Fibroblast of skin of left biceps (primary cell): ENCODE data around the gene SPATA13.

Experiments
- DNase-seq, 2 experiments: peaks; one replicate each; pipeline ENCODE4 v3.0.0-alpha.2; 2013; ENCODE audit warnings: low read depth in 2 of 2

SPATA13 gene

DNA sequence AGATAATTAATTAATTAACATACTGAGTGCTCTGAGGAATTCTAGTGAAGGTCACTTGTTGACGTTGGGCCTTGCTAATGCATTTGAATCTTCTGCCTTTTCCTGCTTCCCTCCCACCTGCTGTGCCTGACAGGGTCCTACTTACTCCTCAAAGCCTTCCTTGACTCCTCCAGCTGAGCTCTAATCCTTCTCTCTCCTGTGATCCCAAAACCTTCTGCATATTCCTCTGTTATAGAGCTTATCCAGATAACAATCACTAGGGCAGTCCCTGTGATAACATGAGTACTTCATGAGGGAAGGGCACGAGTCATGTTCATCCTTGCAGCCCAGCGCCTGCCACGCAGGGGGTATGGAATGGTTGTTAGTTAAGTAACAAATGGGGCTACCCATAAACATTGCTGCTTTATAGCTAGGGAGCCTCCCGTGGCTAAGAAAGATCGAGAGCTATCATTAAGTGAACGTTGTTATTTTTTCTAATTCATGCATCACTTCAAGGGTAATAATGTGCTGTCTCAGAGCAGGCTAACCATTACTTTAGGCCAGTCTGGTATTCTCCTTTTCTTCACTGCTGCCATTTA lies 19.1 kb upstream of the SPATA13 start:
- DNase-seq = no peak

DNA sequence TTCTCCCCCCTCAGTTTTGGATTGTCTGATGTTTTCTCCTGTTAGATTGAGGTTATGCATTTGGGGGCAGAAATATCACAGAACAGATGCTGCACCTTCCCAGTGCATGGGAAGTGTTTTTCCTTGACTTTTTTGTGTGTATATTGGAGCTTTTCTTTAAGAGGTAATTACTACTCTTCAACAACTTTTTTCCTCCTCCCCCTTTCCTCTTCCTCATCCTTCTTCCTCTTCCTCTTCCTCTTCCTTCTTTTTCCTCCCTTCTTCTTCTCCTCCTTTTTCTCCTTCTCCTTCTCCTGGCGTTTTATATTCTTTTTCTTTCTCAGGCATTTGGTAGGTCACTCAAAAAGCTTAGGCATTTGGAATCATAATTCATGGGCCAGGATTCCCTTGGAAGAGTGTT lies 18.1 kb upstream of the SPATA13 start:
- no peak for DNase-seq

DNA sequence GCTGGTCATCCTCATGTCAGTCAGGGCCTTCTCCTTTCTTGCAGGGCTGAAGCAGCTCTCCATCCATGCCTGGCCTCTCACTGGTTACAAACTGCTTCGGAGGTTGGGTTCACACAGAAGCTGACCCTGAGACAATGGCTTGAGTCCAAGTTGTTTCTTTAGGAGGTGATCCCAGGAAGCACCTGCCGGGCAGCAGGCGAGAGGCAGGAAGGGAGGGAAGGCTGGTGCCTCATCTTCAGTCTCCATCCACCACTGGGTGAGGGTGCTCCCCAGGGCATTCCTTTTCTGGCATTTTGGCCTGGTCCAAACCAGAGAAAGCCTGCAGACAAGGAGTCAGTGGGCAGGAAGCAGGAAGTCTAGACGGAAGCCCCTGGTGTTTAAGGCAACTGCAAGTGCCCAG lies 17.6 kb upstream of the SPATA13 start:
- no peak for DNase-seq

DNA sequence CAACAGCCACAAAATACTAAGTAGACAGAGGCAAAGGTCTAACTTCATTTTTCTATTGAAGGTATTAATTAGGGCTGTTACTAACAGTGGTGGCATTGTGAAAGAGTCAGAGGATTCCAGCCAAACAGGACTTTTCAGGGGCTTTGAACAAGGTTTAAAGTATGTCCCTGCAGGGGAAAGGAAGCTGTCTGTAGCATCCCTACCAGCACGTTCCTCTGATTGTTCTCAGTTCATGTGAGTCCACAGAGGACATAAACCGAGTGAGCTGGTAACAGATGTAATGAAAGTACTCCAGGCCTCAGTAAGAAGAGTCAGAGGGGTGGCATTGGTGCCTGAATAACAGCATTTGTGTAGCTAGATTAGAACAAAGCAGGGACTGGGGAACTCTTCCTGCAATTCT lies 15.3 kb upstream of the SPATA13 start:
- DNase-seq = no peak

DNA sequence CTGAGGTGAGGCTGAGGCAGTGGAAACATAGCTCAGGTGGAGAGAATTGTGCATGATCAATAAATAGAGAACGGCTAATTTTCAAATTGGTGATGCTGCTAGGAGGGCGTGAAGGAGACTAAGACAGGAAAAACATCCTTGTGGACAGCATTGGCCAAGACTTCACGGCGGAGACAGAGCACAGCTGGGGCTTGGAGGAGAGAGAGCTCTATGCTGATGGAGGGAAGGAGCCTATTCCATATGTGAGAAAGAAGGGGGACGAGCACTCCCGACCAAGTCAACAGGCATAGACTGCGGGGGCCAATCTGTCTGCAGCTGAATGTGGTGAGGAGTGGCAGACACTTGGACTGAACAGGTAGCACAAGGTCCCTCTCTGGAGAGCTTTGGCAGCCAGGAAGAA lies 14.8 kb upstream of the SPATA13 start:
- no peak for DNase-seq

DNA sequence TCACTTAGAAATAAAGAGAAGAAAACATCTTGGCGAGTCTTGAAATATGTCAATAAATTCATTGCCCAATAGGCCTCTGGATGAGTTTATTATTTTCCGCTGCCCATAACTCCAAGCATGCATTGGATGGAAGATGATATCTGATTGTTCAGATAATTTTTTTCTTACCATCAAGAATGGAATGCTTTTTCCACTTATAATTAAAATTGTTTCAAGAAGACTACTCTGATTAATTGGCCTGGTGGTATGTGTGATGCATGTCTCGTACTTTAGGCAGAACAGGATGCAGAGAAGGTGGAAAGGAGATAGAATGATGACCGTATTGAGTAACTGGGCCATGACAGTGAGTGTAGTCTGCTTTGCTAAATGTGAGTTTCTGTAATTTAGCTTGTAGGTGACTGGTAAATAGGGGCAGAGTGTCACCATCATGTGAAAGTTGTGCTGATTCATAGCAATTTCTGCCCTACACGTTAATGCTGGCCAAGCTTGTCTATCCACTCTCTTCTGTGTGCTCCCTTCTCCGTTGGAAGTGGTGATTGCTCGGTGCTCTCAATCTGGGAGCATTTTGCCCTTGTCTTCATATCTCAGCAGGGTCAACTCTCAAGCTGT lies 13.5 kb upstream of the SPATA13 start:
- no peak for DNase-seq

DNA sequence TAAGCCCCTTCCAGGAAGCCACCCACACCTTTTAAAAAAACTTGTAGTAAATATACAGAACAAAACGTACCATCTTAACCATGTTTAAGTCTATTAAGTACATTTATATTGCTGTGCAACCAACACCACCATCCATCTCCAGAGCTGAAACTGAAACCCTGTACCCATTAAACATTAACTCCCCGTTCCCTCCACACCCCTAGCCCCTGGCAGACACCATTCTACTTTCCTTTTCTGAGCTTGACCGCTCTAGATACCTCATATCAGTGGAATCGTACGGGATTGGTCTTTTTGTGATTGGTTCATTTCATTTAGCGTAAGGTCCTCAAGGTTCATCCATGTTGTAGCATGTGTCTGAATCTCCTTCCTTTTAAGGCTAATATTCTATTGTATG lies 13.0 kb upstream of the SPATA13 start:
- DNase-seq = no peak

DNA sequence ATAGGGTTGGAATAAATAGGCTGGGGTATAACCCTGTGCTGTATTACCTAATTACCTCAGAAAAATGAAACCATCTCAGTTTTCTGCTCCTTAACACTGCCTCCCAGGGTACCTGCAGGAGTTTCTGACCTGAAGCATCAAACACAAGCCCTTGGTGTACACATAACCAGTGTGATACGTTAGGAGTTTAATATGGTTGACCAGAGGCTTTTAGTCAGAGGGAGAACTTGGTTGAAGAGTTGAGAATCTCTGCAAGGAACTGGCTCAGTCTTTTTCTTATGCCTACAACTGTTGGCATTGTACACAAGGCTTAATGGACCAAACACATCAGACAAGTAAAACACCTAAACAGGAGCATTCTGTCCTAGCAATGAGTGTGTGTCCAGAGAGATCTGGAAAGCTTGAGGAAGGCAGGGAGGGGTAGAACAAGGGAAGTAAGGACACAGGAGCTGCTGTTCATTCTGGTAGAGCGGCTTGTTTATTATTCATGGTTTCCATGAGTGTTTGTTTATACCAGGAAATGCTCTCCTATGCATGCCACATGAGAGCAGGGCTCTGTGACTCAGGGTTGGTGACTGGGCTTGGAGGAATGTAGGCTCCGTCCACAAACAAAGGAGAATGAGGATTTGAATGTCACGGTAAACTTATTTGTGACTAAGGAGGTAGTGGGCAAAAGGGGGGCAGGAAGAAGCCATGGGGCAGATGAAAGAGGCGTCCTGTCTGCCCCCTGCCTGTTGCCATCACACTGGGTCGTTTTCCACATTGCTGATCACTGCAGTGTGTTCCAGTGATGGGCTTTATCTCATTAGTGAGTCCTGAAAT lies 11.9 kb upstream of the SPATA13 start:
- DNase-seq = peak; percentile 66 to 67

DNA sequence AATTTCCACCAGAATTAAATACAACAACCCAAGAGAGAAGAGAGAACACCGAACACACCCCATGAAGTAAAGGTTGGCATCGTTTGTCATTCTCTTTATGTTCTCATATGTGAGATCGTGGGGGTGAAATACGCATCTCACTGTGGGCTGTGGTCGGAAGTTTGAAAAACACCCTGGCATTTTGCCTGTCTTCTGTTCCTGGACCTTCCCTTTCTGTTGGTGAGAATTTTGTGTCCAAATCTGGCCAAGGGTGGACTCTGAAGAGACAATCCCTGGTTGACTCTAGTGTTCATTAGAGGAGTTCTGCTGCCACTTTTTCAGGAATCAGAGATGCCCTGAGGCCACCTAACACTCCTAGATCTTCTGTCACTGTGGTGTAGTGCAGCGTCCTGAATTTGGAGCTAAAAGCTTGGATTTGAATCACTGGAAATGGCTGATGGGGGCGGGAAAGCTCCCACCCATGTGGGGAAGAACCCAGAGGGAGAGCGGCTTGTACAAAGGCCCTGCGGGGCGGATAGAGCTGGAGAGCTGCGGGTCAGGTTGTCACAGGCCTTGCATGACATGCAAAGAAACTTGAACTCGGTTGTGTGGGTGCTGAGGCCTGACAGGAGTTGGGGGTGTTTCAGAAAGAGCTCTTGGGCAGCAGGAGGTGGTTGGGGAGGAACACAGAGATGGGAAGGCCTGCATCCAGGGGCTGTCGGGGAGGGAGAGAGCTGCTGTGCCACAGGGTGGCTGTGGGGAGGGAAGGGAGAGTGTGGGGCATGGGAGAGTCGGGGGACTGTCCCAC lies 11.1 kb upstream of the SPATA13 start:
- DNase-seq = no peak

DNA sequence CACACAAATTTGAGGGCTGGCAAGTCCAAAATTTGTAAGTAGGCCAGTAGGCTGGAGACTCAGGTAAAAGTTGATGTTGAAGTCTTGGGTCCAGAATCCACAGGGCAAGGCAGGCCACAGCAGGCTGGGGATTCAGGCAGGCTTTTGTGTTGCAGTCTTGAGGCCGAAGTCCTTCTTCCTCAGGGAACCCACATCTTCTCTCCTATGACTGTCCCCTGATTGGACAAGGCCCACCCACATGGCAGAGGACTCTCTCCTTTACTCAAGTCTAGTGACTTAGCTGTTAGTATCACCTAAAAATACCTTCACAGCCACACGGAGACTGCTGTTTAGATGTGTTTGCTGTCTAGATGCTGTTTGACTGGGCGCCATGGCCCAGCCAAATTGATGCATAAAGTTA lies 9.9 kb upstream of the SPATA13 start:
- DNase-seq = no peak

DNA sequence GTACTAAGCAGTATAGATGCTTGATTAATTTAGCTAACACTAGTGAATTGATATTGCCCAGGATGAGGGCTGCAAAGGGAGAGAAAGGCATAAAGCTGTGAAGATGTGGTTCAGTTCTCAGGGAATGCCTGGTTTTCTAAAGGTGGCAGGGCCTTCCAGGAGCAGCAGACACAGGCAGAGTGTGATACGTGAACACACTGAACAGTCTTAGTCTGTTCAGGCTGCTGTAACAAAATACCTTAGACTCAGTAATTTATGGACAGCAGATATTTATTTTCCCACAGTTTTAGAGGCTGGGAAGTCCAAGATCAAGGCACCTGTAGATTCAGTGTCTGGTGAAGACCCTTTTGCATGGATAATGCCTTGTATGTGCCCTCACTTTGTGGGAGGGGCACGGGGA lies 8.7 kb upstream of the SPATA13 start:
- no peak for DNase-seq

DNA sequence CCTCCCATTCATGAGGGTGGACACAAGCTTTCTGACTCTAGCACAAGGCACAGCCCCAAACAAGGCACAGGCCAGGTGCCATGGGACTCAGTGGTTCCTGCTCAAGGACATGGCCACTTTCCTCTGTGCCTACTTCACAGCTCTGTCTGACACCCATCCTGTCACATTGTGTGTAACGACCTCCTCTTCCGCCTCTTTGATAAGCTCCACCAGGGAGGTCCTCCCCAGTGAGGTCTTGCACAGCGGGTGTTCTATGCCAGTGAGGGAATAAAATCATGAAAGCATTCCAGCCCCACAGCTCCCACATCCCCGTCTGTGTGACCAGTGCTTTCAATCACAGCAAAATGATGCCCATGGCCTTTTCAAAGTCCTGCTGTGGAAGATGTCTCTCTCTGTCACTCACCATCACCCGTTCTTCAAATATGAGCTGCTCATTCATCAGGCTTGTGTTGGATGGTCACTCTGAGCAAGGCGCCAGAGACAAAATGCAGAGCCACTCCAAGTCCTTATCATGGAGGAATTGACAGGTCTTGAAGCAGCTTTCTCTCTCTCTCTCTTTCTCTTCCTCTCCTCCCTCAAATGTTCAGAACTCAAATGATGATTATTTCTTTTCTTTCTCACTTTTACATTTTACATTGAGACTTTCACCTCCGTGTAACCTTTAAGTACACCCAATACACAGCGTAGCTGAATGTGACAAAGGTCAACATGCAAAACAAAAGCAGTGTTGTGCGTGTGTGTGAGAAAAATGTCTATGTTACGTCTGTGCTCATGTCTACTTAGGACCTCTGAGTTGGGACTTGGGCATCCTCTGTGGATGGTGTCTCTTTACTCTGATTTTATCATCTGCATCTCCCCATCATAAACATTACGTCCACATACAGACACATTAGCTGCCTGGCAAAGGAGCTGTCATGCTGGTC lies 8.0 kb upstream of the SPATA13 start:
- no peak for DNase-seq

DNA sequence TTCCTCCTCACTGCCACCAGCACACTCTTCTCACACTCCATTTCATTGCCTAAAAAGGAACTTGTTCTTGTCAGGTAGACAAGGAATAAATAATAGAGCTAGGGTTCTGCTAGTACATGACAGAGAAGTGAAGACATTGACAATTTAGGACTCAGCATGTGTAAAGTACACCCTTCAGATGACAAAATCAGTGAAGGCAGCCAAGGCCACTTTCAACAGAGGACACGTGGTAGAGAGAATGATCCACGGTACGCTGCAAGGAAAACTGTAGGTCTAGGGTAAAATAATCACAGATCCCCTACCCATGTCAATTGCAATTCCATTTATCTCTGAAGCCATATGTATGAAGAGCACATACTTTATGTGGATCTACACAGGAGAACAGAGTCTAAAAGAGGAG lies 7.2 kb upstream of the SPATA13 start:
- DNase-seq = no peak

DNA sequence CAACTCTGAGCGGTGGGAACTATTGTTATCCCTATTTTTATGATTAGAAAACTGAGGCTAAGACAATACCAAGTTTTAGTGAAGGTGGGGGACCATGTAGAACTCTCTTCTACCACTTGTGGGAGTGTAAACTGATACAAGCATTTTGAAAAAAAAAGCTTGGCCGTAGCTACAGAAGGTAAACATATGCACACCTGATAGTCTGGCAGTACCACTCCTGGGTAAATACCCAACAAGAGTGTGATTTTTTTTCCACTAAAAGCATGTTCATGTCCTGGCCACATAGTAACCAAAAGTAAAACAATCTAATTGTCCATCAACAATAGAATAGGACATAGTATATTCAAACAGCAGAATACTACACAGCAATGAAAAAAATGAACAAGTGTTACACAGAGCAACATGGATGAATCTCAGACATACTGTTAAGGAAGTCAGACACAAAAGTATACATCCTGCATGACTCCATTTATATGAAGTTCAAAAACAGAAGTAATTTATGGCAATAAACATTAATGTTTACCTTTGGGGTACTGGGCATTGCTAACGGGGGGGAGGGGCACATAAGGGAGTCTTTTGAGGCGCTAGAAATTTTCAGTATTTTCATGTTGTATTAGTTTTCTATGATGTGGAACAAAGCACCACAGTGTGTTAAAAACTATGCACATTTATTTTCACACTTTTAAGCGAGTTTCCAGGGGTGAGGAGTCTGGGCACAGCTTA lies 6.4 kb upstream of the SPATA13 start:
- DNase-seq = no peak

DNA sequence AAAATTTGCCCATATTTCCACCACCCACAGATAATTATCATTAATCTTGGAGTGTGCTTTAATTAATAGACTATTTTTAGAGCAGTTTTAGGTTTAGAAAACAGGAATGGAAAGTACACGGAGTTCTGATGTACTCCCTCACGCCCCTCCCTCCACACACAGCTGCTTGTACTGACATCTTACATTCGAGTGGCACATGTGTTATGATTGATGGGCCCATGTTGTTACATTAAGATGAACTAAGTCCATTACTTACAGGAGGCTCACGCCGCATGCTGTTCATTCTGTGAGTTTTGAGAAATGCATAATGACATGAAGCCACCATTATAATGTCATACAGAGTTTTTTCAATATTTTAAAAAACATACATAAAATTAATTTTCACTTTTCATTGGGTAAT lies 1.2 kb upstream of the SPATA13 start:
- DNase-seq = no peak

DNA sequence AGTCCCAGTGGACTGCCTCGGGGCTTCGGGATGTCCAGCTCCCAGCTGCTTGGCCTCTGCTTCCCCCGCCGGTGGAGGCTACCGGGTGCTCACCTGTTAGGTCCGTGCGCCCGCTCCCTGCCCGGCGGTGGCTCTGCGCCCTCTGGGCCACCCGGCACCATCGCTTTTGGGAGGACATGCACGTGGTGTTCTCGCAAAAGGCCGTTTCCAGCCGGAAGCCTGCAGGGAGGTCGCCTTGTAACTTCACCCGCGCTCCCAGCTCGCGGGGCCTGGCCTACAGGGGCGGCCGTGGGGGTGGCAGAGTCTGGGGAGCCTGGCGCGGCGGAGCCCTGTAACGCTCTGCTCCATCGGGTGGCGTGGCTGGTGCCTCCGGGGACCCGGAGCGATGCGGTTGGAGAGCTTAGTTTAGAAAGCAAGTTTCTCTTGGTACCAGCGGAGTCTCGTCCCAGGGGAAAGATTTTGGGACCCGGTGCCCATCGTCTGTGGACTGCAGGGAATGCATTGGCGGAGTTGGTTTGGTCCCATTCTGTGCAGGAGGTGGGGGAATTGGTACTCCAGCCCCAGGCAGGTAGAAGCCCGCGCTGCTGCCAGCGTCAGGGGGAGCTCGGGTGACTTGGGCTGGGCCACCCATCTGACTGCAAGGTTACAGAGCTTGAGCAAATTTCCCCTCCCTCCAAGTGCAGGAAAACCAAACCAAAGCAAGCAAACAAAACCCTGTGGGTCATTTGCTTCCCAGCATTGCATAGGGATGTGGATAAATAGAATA lies 673 bp downstream of the SPATA13 start:
- no peak for DNase-seq

DNA sequence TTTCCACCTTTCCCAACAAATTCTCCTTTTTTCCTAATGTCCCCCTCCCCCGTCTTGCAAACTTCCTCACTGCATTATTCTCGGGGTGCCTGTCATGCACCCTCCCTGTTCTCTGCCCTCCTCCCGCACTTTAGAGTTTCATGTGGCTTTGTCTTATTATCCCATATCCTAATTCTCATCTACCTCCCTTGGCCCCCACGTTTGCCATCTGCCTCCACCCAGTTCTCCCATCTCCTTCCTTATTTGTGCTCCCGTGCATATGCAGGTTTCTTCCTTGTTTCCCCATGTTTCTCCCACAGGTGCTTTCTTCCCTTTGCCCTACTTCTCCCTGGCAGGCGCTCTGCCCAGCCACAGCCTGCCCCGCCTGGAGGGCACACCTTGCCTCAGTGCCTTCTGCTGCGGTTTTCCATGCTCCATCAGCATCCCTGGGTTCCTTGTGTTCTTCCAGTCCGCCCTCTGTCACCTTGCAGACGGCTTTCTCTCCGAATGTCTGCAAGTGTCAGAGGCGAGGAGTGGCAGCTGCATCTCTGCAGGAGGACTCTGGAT lies 1.5 kb downstream of the SPATA13 start:
- DNase-seq = no peak

DNA sequence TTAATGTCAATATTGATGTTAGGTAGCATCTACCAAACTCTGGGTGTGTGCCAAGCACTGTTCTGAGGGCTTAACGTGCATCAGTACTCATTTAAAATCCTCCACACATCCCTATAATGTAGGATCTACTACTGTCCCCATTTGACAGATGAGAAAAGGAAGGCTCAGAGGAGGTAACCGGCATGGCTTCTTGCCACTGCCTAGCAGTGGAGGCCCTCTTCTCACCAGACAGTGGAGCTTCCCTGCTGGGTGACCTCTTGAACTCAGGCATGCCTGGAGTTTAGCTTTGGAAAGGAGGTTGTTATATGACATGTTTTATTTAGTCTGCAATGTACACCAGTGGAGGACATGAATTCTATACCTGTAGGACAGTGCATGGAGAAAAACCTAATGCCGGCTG lies 2.1 kb downstream of the SPATA13 start:
- no peak for DNase-seq

DNA sequence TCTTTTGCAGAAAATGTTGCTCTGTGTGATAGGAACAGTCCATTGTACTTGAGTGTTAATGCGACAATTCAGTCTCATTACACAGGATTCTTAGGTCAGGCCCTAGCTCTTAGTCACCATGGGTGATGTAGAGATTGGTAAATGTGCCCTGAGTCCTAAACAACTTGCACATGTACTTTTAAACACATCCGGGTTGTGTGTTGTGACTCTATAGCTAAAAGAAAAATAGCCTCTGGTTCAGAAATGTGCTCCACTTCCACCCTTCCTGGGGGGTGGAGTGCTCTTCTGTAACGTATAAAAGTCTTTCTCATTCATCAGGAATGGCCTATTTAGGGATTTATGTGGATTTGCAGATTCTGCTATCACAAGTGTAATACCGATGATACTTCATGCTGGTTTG lies 5.2 kb downstream of the SPATA13 start:
- DNase-seq = no peak

DNA sequence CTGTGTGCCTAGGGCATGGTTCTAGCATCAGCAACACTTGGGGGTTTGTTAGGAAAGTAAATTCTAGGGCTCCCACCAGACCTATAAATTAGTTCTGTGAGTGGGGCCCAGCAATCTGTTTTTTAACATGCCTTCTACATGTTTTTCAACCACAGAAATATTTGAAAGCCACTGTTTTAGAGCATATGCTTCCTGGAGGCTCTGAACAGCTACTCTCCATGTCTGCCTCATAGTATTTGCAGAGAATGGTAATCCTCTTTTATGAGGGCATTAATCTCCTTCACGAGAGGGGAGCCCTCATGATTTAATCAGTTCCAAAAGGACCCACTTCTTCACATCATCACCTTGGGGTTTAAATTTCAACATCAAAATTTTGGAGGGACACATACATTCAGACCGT lies 6.0 kb downstream of the SPATA13 start:
- DNase-seq = peak; percentile 36
